ENCODE measurements around the gene DNALI1. TPM values are rescaled to one million over a fixed set of nuclear protein-coding genes. Genes with fewer than 3 reads are reported as not detected.

The DNALI1 gene
- total and polyA plus RNA-seq, 2 of the 8 experiments (the other 6 are each of a cell fraction or from before 2014, with no cell fraction given), result 8.9 to 11.3 TPM

DNA sequence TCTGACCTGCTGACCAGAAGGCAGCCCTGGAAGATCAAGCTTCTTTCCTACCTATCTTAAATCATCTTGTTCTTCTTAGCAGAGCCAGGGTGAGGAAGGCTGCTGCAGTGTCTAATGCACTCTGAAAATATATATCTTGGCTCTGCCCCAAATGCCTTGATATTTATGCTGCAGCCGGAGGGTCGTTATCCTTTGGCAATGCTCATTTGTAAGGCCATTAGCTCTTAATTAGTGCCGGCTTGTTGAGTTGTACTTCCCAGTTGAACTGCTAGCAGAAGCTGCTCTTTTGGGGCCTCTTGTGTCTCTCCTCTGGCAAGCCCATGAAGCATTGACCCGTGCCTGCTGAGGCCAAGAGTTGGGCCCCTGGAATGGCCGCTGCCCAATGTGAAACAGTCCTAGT is 43.2 kb downstream of the DNALI1 start (continued):
- no peak for TF ChIP-seq EGR1 (IDR thresholded peaks at IDR 0.05; ENCODE audit: borderline replicate concordance, low read depth, low read length)

DNA sequence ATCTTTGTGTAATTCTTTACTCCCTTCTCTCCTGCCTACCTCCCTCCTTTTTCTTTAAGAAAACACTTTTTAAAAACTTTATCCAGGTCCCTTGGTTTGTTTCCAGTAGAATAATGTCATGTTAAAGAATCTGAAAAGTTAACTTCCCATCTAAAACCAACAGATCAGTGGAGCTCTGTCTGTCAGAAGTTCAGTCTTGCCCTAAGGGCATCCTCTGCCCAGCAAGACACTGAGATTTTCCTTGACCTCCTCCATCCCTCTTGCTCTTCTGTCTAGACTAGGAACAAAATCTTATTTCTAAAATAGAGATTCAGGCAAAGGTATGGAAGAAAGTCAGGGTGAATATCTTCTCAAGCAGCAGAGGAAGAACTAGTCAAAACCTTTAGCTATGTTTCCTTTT is 44.7 kb downstream of the DNALI1 start:
- Histone ChIP-seq H3K23me2 (ENCODE audit: low read depth, low read length) (no peaks in the 10 kb centered on the region; the same call in 1 of the 2 replicates), H2BK20ac (ENCODE audit: low read length) (no peak overlapping the region), H2BK120ac (replicated peaks; ENCODE audit: low read depth, low read length) (no peak overlapping the region), H4K8ac (ENCODE audit: extremely low read depth, insufficient read depth, low read length) (no peak overlapping the region), H4K5ac (ENCODE audit: insufficient read length, low read depth, low read length) (no peak overlapping the region), H3K14ac (ENCODE audit: insufficient read length) (no peak overlapping the region), H4K91ac (replicated peaks; ENCODE audit: insufficient read length, low read length) (no peak overlapping the region), H4K20me1 (replicated peaks in 1 of 2; ENCODE audit: control insufficient read depth in 1 of 2, insufficient read depth in 2 of 2, low read length in 2 of 2) (no peaks in the 10 kb centered on the region), H3K36me3 (ENCODE audit: control insufficient read depth in 2 of 4, insufficient read depth in 4 of 4, low read length in 3 of 4) (no peaks in the 10 kb centered on the region), H3K79me1 (ENCODE audit: low read depth, low read length) (no peaks in the 10 kb centered on the region), H3K4me1 (replicated peaks in 1 of 4; ENCODE audit: control insufficient read depth in 3 of 4, insufficient read depth in 4 of 4, low read length in 3 of 4) (no peaks in the 10 kb centered on the region), H3K4ac (replicated peaks; ENCODE audit: insufficient read length, low read depth, low read length) (no peak overlapping the region), H3K4me3 (ENCODE audit: extremely low read depth in 1 of 4, insufficient read depth in 2 of 4, low read depth in 3 of 4, low read length in 4 of 4) (no peak overlapping the region), H3K79me2 (ENCODE audit: control insufficient read depth in 1 of 2, insufficient read depth in 2 of 2, low read length in 2 of 2) (no peaks in the 10 kb centered on the region), H2AK5ac (ENCODE audit: low read depth, low read length) (no peak overlapping the region), H3K27me3 (replicated peaks in 1 of 4; ENCODE audit: control insufficient read depth in 3 of 4, extremely low read depth in 1 of 4, insufficient read depth in 3 of 4, low read length in 3 of 4) (peaks cover 0 to 3% (median 0%) of the 10 kb centered on the region in 4 experiments; a peak in 3 of 7 replicates), H3K23ac (ENCODE audit: insufficient read length) (no peak overlapping the region), H3K27ac (ENCODE audit: low read depth, low read length) (no peak overlapping the region), H3K9me3 (ENCODE audit: insufficient read depth in 2 of 2, low read depth in 1 of 2, low read length in 1 of 2) (no peaks in the 10 kb centered on the region), H3K56ac (replicated peaks; ENCODE audit: insufficient read length, low read depth, low read length) (no peak overlapping the region), H2AFZ (ENCODE audit: low read length) (no peak overlapping the region), H2BK12ac (ENCODE audit: low read depth, low read length) (no peak overlapping the region), H2BK5ac (ENCODE audit: low read depth, low read length) (no peak overlapping the region), H3K9ac (replicated peaks in 1 of 4; ENCODE audit: extremely low read depth in 1 of 4, low read depth in 3 of 4, low read length in 3 of 4) (no peak overlapping the region), H3K18ac (ENCODE audit: extremely low read depth, low read length) (no peak overlapping the region), H2BK15ac (ENCODE audit: low read length) (no peak overlapping the region), H3K4me2 (ENCODE audit: insufficient read depth in 1 of 2, low read depth in 2 of 2, low read length in 2 of 2) (no peak overlapping the region)
- ChIA-PET CTCF (ENCODE audit: partially characterized antibody) (interaction anchor here (0.6 to 13.4 kb wide), 8 partner anchors 18 to 1389 kb away, joined by 3 to 400 read pairs (median 20); partner anchors contain the start of gene CDCA8), POLR2A (ENCODE audit: partially characterized antibody) (interaction anchor here (0.6 to 1.3 kb wide), 2 partner anchors 11 to 91 kb away, joined by 3 read pairs; partner anchors contain the start of gene CDCA8)
- TF ChIP-seq SP1 (IDR thresholded peaks at IDR 0.05; ENCODE audit: low read depth, low read length) (no peak), TAF1 (IDR thresholded peaks at IDR 0.05; ENCODE audit: low read depth, low read length) (no peak), KDM4A (IDR thresholded peaks at IDR 0.05; ENCODE audit: low read depth, low read length, severe bottlenecking) (no peak), YY1 (IDR thresholded peaks at IDR 0.05; ENCODE audit: low read depth, low read length) (no peak), TBP (IDR thresholded peaks at IDR 0.05; ENCODE audit: low read depth, low read length) (no peak)
- TF ChIP-seq, protein P1, sequence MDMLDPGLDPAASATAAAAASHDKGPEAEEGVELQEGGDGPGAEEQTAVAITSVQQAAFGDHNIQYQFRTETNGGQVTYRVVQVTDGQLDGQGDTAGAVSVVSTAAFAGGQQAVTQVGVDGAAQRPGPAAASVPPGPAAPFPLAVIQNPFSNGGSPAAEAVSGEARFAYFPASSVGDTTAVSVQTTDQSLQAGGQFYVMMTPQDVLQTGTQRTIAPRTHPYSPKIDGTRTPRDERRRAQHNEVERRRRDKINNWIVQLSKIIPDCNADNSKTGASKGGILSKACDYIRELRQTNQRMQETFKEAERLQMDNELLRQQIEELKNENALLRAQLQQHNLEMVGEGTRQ (IDR thresholded peaks at IDR 0.05; ENCODE audit: low read length), result no peak
- TF ChIP-seq, protein P2, sequence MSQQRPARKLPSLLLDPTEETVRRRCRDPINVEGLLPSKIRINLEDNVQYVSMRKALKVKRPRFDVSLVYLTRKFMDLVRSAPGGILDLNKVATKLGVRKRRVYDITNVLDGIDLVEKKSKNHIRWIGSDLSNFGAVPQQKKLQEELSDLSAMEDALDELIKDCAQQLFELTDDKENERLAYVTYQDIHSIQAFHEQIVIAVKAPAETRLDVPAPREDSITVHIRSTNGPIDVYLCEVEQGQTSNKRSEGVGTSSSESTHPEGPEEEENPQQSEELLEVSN (IDR thresholded peaks at IDR 0.05), result no peak
- FAIRE-seq (no peak), DNase-seq (ENCODE audit: low read depth in 1 of 2, low spot score in 2 of 2) (no peak)
